GM23338 (cell line): ENCODE data around the gene CTNNA3. TPM values are rescaled to one million over a fixed set of nuclear protein-coding genes. Genes with fewer than 3 reads are reported as not detected.

Source experiments
- ATAC-seq: fragments of 200-7000 bp; cut with Tn5 transposase; 3 replicates; pipeline ENCODE4 v1.9.1; 2020
- DNase-seq: peaks from one replicate; pipeline ENCODE4 v3.0.0-alpha.2; 2015; ENCODE audit warnings: low spot score
- H2AFZ ChIP-seq: fragments of 200-600 bp; sonication (generic); 2 replicates; pipeline ENCODE4 v1.8.0; 2016; ENCODE audit warnings: antibody characterized with exemption, mild to moderate bottlenecking, moderate library complexity
- H3F3A ChIP-seq: fragments of 200-600 bp; sonication (generic); replicated peaks from 2 replicates; pipeline ENCODE4 v1.8.0; 2017; ENCODE audit warnings: antibody characterized with exemption, mixed run types, low read depth
- H3K27ac ChIP-seq: fragments of 200-600 bp; sonication (generic); 2 replicates; pipeline ENCODE4 v1.6.1; 2016; ENCODE audit warnings: low read depth
- H3K27me3 ChIP-seq: fragments of 200-600 bp; sonication (generic); 2 replicates; pipeline ENCODE4 v1.8.0; 2016; ENCODE audit warnings: mild to moderate bottlenecking, mixed run types, moderate library complexity; ENCODE audit not compliant: insufficient read depth
- H3K36me3 ChIP-seq: fragments of 200-600 bp; sonication (generic); 2 replicates; pipeline ENCODE4 v1.8.0; 2016; ENCODE audit warnings: mild to moderate bottlenecking; ENCODE audit not compliant: insufficient read depth
- H3K4me1 ChIP-seq: fragments of 200-600 bp; sonication (generic); 2 replicates; pipeline ENCODE4 v1.8.0; 2016; ENCODE audit warnings: mild to moderate bottlenecking, moderate library complexity; ENCODE audit not compliant: insufficient read depth
- H3K4me2 ChIP-seq: fragments of 200-600 bp; sonication (generic); 2 replicates; pipeline ENCODE4 v1.7.1; 2017; ENCODE audit warnings: mixed run types
- H3K4me3 ChIP-seq: fragments of 200-600 bp; sonication (generic); 2 replicates; pipeline ENCODE4 v1.6.1; 2016; ENCODE audit warnings: mixed run types
- H3K79me2 ChIP-seq: fragments of 200-600 bp; sonication (generic); replicated peaks from 2 replicates; pipeline ENCODE4 v1.8.0; 2017; ENCODE audit warnings: mild to moderate bottlenecking; ENCODE audit not compliant: insufficient read depth
- H3K9me2 ChIP-seq: fragments of 200-600 bp; sonication (generic); 2 replicates; pipeline ENCODE4 v1.8.0; 2017; ENCODE audit not compliant: insufficient read depth
- H4K20me1 ChIP-seq: fragments of 200-600 bp; sonication (generic); replicated peaks from 2 replicates; pipeline ENCODE4 v1.8.0; 2017; ENCODE audit warnings: mild to moderate bottlenecking; ENCODE audit not compliant: insufficient read depth
- H3K27ac Mint-ChIP-seq: 2 replicates; pipeline ENCODE4 v1.8.0; 2020; ENCODE audit warnings: inconsistent platforms, mild to moderate bottlenecking, moderate library complexity, mixed read lengths
- H3K27me3 Mint-ChIP-seq: 3 replicates; pipeline ENCODE4 v1.8.0; 2022; ENCODE audit warnings: low read depth, mild to moderate bottlenecking, moderate library complexity, mixed read lengths, inconsistent platforms; ENCODE audit not compliant: insufficient read depth, poor library complexity
- H3K36me3 Mint-ChIP-seq: 3 replicates; pipeline ENCODE4 v1.8.0; 2021; ENCODE audit warnings: low read depth, mild to moderate bottlenecking, inconsistent platforms, moderate library complexity, mixed read lengths
- H3K4me1 Mint-ChIP-seq: 3 replicates; pipeline ENCODE4 v1.8.0; 2020; ENCODE audit warnings: mild to moderate bottlenecking, inconsistent platforms, mixed read lengths
- H3K4me3 Mint-ChIP-seq: 3 replicates; pipeline ENCODE4 v1.8.0; 2021; ENCODE audit warnings: moderate library complexity, mild to moderate bottlenecking, inconsistent platforms, mixed read lengths
- H3K9me3 Mint-ChIP-seq: 3 replicates; pipeline ENCODE4 v1.8.0; 2020; ENCODE audit warnings: moderate library complexity, mild to moderate bottlenecking, inconsistent platforms, mixed read lengths
- CREB1 ChIP-seq: fragments of 250-450 bp; sonication (Bioruptor Pico); IDR thresholded peaks from 2 replicates; pipeline ENCODE4 v1.5.0; 2020; ENCODE audit warnings: low read depth, mild to moderate bottlenecking, moderate library complexity
- ETS1 ChIP-seq: IDR thresholded peaks from 2 replicates; pipeline ENCODE4 v1.6.1; 2016; ENCODE audit warnings: antibody characterized with exemption
- EZH2 ChIP-seq: fragments of 200-600 bp; sonication (generic); IDR thresholded peaks from one replicate; pipeline ENCODE4 v1.8.0; 2017; ENCODE audit warnings: antibody characterized with exemption, mild to moderate bottlenecking, low read depth; ENCODE audit not compliant: unreplicated experiment
- EZH2phosphoT487 ChIP-seq: fragments of 200-600 bp; sonication (generic); IDR thresholded peaks from one replicate; pipeline ENCODE4 v1.8.1; 2018; ENCODE audit warnings: antibody characterized with exemption; ENCODE audit not compliant: unreplicated experiment
- JUNB ChIP-seq: IDR thresholded peaks from one replicate; pipeline ENCODE4 v1.6.1; 2016; ENCODE audit warnings: antibody characterized with exemption; ENCODE audit not compliant: unreplicated experiment
- NANOG ChIP-seq: IDR thresholded peaks from 2 replicates; pipeline ENCODE4 v1.6.1; 2016; ENCODE audit warnings: antibody characterized with exemption, borderline replicate concordance
- POLR2AphosphoS5 ChIP-seq: IDR thresholded peaks from 2 replicates; pipeline ENCODE4 v1.6.1; 2016; ENCODE audit warnings: antibody characterized with exemption, low read depth
- REST ChIP-seq: IDR thresholded peaks from one replicate; pipeline ENCODE4 v1.6.1; 2018; ENCODE audit warnings: antibody characterized with exemption; ENCODE audit not compliant: unreplicated experiment
- STAT1 ChIP-seq: IDR thresholded peaks from one replicate; pipeline ENCODE4 v1.6.1; 2016; ENCODE audit warnings: antibody characterized with exemption; ENCODE audit not compliant: unreplicated experiment
- ZNF114 ChIP-seq: fragments of 250-450 bp; sonication (Bioruptor Pico); IDR thresholded peaks from 2 replicates; pipeline ENCODE4 v1.5.0; 2020; ENCODE audit warnings: mild to moderate bottlenecking, moderate library complexity
- ZNF331 ChIP-seq: fragments of 250-450 bp; sonication (Bioruptor Pico); IDR thresholded peaks from 2 replicates; pipeline ENCODE4 v1.5.0; 2020; ENCODE audit warnings: low read depth, mild to moderate bottlenecking, moderate library complexity
- polyA plus RNA-seq: library from polyadenylated mRNA; unstranded; fragments of >200 nt; fragmentation: Nextera tagmentation; extraction: Ambion mirVana; gene quantifications from 2 replicates; pipeline ENCODE4 v1.2.1, GENCODE V29; 2016
- total RNA-seq: library from RNA; depleted of rRNA; stranded (reverse); fragments of >200 nt; shearing (Covaris generic); gene quantifications from 2 replicates; pipeline ENCODE4 v1.2.3, GENCODE V29; 2014
- TF ChIP-seq, protein P1 (sequence below): fragments of 250-450 bp; sonication (Bioruptor Pico); IDR thresholded peaks from 2 replicates; pipeline ENCODE4 v1.5.0; 2020; ENCODE audit warnings: mild to moderate bottlenecking, moderate library complexity
- TF ChIP-seq, protein P2 (sequence below), 2 experiments: fragments of 200-600 bp in 1 of 2; sonication (generic) in 1 of 2; conservative IDR thresholded peaks; 2 replicates each; pipeline versions ENCODE4 v1.5.1 to v1.6.1; 2016 to 2017; ENCODE audit warnings: antibody characterized with exemption in 2 of 2, low read depth in 2 of 2, mild to moderate bottlenecking in 2 of 2, moderate library complexity in 1 of 2

The CTNNA3 gene
- total and polyA plus RNA-seq, 2 experiments from 2014 or later: 0.71 to 3.3 TPM

GRCh38 chr10:67506757-67507091, 189.3 kb downstream of the CTNNA3 start:
- Histone ChIP-seq H3K79me2 (no peaks in the 10 kb centered on the region), H3K4me3 (no peak overlapping the region), H3K36me3 (no peaks in the 10 kb centered on the region), H3K27me3 (no peaks in the 10 kb centered on the region), H2AFZ (no peak overlapping the region), H3K4me1 (no peaks in the 10 kb centered on the region), H3K9me2 (no peaks in the 10 kb centered on the region), H3K27ac (no peak overlapping the region), H3F3A (no peaks in the 10 kb centered on the region), H3K4me2 (no peak overlapping the region), H4K20me1 (no peaks in the 10 kb centered on the region)
- H3K27me3 Mint-ChIP-seq: peaks cover 2% of the 10 kb centered on the region
- no peaks in the 10 kb centered on the region for H3K4me1 Mint-ChIP-seq
- H3K27ac Mint-ChIP-seq: no peak overlapping the region
- ATAC-seq: no peak
- no peak for DNase-seq
- TF ChIP-seq NANOG (no peak), ETS1 (no peak), REST (no peak), JUNB (no peak), POLR2AphosphoS5 (no peak), EZH2 (no peak), ZNF331 (no peak), EZH2phosphoT487 (no peak), CREB1 (CRISPR knock-in tag) (no peak), ZNF114 (CRISPR knock-in tag) (no peak), STAT1 (no peak)
- TF ChIP-seq, protein P1, sequence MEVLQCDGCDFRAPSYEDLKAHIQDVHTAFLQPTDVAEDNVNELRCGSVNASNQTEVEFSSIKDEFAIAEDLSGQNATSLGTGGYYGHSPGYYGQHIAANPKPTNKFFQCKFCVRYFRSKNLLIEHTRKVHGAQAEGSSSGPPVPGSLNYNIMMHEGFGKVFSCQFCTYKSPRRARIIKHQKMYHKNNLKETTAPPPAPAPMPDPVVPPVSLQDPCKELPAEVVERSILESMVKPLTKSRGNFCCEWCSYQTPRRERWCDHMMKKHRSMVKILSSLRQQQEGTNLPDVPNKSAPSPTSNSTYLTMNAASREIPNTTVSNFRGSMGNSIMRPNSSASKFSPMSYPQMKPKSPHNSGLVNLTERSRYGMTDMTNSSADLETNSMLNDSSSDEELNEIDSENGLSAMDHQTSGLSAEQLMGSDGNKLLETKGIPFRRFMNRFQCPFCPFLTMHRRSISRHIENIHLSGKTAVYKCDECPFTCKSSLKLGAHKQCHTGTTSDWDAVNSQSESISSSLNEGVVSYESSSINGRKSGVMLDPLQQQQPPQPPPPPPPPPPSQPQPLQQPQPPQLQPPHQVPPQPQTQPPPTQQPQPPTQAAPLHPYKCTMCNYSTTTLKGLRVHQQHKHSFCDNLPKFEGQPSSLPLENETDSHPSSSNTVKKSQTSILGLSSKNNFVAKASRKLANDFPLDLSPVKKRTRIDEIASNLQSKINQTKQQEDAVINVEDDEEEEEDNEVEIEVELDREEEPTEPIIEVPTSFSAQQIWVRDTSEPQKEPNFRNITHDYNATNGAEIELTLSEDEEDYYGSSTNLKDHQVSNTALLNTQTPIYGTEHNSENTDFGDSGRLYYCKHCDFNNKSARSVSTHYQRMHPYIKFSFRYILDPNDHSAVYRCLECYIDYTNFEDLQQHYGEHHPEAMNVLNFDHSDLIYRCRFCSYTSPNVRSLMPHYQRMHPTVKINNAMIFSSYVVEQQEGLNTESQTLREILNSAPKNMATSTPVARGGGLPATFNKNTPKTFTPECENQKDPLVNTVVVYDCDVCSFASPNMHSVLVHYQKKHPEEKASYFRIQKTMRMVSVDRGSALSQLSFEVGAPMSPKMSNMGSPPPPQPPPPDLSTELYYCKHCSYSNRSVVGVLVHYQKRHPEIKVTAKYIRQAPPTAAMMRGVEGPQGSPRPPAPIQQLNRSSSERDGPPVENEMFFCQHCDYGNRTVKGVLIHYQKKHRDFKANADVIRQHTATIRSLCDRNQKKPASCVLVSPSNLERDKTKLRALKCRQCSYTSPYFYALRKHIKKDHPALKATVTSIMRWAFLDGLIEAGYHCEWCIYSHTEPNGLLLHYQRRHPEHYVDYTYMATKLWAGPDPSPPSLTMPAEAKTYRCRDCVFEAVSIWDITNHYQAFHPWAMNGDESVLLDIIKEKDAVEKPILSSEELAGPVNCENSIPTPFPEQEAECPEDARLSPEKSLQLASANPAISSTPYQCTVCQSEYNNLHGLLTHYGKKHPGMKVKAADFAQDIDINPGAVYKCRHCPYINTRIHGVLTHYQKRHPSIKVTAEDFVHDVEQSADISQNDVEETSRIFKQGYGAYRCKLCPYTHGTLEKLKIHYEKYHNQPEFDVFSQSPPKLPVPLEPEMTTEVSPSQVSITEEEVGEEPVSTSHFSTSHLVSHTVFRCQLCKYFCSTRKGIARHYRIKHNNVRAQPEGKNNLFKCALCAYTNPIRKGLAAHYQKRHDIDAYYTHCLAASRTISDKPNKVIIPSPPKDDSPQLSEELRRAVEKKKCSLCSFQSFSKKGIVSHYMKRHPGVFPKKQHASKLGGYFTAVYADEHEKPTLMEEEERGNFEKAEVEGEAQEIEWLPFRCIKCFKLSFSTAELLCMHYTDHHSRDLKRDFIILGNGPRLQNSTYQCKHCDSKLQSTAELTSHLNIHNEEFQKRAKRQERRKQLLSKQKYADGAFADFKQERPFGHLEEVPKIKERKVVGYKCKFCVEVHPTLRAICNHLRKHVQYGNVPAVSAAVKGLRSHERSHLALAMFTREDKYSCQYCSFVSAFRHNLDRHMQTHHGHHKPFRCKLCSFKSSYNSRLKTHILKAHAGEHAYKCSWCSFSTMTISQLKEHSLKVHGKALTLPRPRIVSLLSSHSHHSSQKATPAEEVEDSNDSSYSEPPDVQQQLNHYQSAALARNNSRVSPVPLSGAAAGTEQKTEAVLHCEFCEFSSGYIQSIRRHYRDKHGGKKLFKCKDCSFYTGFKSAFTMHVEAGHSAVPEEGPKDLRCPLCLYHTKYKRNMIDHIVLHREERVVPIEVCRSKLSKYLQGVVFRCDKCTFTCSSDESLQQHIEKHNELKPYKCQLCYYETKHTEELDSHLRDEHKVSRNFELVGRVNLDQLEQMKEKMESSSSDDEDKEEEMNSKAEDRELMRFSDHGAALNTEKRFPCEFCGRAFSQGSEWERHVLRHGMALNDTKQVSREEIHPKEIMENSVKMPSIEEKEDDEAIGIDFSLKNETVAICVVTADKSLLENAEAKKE: no peak
- TF ChIP-seq, protein P2, sequence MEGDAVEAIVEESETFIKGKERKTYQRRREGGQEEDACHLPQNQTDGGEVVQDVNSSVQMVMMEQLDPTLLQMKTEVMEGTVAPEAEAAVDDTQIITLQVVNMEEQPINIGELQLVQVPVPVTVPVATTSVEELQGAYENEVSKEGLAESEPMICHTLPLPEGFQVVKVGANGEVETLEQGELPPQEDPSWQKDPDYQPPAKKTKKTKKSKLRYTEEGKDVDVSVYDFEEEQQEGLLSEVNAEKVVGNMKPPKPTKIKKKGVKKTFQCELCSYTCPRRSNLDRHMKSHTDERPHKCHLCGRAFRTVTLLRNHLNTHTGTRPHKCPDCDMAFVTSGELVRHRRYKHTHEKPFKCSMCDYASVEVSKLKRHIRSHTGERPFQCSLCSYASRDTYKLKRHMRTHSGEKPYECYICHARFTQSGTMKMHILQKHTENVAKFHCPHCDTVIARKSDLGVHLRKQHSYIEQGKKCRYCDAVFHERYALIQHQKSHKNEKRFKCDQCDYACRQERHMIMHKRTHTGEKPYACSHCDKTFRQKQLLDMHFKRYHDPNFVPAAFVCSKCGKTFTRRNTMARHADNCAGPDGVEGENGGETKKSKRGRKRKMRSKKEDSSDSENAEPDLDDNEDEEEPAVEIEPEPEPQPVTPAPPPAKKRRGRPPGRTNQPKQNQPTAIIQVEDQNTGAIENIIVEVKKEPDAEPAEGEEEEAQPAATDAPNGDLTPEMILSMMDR (conservative IDR thresholded peaks at IDR 0.05; ENCODE audit: low read depth in 2 of 2): no peak
- no peak overlapping the region for H3K4me3 Mint-ChIP-seq
- H3K36me3 Mint-ChIP-seq: no peaks in the 10 kb centered on the region
- no peaks in the 10 kb centered on the region for H3K9me3 Mint-ChIP-seq
